Body of pancreas (tissue), 4 donors: ENCODE measurements around the gene SLC4A4. TPM values are rescaled to one million over a fixed set of nuclear protein-coding genes. Genes with fewer than 3 reads are reported as not detected.

ENCODE experiments used
- ATAC-seq: fragments of 150-250 bp; one replicate; pipeline ENCODE4 v1.9.1; 2016
- DNase-seq, 4 donors: peaks; one replicate each; pipeline ENCODE4 v3.0.0-alpha.2; 2019
- H3K27ac ChIP-seq, 4 donors: fragments of 200-600 bp; sonication (generic); 1 replicate in 3 of 4; 2 replicates in 1 of 4; pipeline versions ENCODE4 v1.5.1 to v1.6.1; 2016 to 2019; ENCODE audit warnings: mild to moderate bottlenecking in 1 of 4, mixed read lengths in 1 of 4, moderate library complexity in 1 of 4
- H3K27me3 ChIP-seq, 2 donors: fragments of 200-600 bp; sonication (generic); one replicate each; pipeline ENCODE4 v1.6.0; 2016; ENCODE audit warnings: mild to moderate bottlenecking in 1 of 2
- H3K36me3 ChIP-seq, 2 donors: fragments of 200-600 bp; sonication (generic); replicated peaks in 1 of 2; 2 replicates each; pipeline ENCODE4 v1.5.1; 2016; ENCODE audit warnings: low read depth in 2 of 2; ENCODE audit not compliant: insufficient read depth in 1 of 2
- H3K4me1 ChIP-seq: fragments of 200-600 bp; sonication (generic); one replicate; pipeline ENCODE4 v1.6.0; 2016
- H3K4me3 ChIP-seq, 2 donors: fragments of 200-600 bp; sonication (generic); 1 replicate in 1 of 2; 2 replicates in 1 of 2; pipeline ENCODE4 v1.5.1; 2016 to 2019
- H3K9me3 ChIP-seq, 3 donors: fragments of 200-600 bp; sonication (generic); 1 replicate in 2 of 3; 2 replicates in 1 of 3; pipeline ENCODE4 v1.5.1; 2016
- POLR2A ChIP-seq, 3 donors: fragments of 450-650 bp; IDR thresholded peaks; one replicate each; pipeline ENCODE4 v1.6.1; 2016; ENCODE audit warnings: antibody characterized with exemption in 3 of 3, mild to moderate bottlenecking in 2 of 3
- whole genome bisulfite sequencing, 2 donors: methylation state at CpG; one replicate each; pipeline ENCODE4 v1.1.5; 2017; 5-methylcytosine and 5-hydroxymethylcytosine counted together
- intact Hi-C: fragments of 100-400 bp; cut with DNase I; formaldehyde crosslinking; loops from one replicate; pipeline ENCODE4 v1.15.1; 2023
- total RNA-seq, 2 donors: library from RNA; depleted of rRNA; stranded (reverse); fragments of >200 nt; gene quantifications; one replicate each; pipeline ENCODE4 v1.1.0, GENCODE V29; 2016
- TF ChIP-seq, protein P1 (sequence below), 7 experiments: fragments of 450-650 bp in 4 of 7; fragments of 200-600 bp in 3 of 7; sonication (generic) in 3 of 7; IDR thresholded peaks; one replicate each; pipeline ENCODE4 v1.5.1; 2016 to 2019; ENCODE audit warnings: antibody characterized with exemption in 7 of 7

Gene SLC4A4
- total RNA-seq, 2 donors from 2014 or later, result 334 to 402 TPM

DNA sequence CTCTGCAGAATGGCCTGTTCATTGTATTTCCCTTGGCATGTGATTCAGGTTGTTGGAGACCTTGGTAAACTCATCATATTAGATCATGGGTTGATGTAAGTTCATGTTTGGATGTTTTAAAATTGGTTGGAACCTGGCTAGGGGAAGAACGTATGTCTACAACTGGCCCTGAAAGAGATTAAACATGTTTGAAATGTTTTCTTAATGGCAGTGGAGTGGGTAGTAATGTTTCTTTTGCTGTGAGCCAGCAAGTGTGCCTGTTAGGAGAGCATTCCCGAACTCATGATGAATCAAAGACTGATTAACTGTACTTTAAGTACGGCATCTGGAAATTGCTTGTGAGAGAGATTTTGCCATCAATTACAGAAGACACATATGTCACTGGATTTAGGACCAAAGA is 44.5 kb upstream of the SLC4A4 start:
- DNase-seq (no peak), ATAC-seq (no peak)
- peaks cover 0 to 5% of the 10 kb centered on the region in 2 donors for H3K36me3 ChIP-seq
- no peak overlapping the region for H3K4me3 ChIP-seq
- TF ChIP-seq, protein P1, sequence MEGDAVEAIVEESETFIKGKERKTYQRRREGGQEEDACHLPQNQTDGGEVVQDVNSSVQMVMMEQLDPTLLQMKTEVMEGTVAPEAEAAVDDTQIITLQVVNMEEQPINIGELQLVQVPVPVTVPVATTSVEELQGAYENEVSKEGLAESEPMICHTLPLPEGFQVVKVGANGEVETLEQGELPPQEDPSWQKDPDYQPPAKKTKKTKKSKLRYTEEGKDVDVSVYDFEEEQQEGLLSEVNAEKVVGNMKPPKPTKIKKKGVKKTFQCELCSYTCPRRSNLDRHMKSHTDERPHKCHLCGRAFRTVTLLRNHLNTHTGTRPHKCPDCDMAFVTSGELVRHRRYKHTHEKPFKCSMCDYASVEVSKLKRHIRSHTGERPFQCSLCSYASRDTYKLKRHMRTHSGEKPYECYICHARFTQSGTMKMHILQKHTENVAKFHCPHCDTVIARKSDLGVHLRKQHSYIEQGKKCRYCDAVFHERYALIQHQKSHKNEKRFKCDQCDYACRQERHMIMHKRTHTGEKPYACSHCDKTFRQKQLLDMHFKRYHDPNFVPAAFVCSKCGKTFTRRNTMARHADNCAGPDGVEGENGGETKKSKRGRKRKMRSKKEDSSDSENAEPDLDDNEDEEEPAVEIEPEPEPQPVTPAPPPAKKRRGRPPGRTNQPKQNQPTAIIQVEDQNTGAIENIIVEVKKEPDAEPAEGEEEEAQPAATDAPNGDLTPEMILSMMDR (IDR thresholded peaks at IDR 0.05), result no peak
- TF ChIP-seq POLR2A (IDR thresholded peaks at IDR 0.05), result no peak
- no peaks in the 10 kb centered on the region for H3K27me3 ChIP-seq
- peak overlapping the region in 2 of 4 donors; percentile 43 to 45 for H3K27ac ChIP-seq
- H3K9me3 ChIP-seq, result no peaks in the 10 kb centered on the region
- peaks cover 45% of the 10 kb centered on the region for H3K4me1 ChIP-seq
- intact Hi-C loops, result no loop called here
- 55 to 61% methylated on average over 3 of the region's 3 CpGs for WGBS, 2 donors

- peaks cover 51% of the 10 kb centered on the region for H3K4me1 ChIP-seq
- no peaks in the 10 kb centered on the region for H3K9me3 ChIP-seq
- H3K27me3 ChIP-seq, result no peaks in the 10 kb centered on the region
- H3K27ac ChIP-seq, result peak overlapping the region in 2 of 4 donors; percentile 8 to 15
- DNase-seq (no peak), ATAC-seq (no peak)
- H3K36me3 ChIP-seq, result peaks cover 0 to 5% of the 10 kb centered on the region in 2 donors
- TF ChIP-seq, protein P1 (IDR thresholded peaks at IDR 0.05), result no peak
- no peak for TF ChIP-seq POLR2A (IDR thresholded peaks at IDR 0.05)
- WGBS, 2 donors, result 50 to 56% methylated on average over 1 of the region's 1 CpG
- no peak overlapping the region for H3K4me3 ChIP-seq
- intact Hi-C loops, result no loop called here
These were observed 41.9 kb upstream of the SLC4A4 start for GRCh38 chr4:71296945-71297344.

- Histone ChIP-seq H3K4me3 (no peak overlapping the region), H3K27me3 (no peaks in the 10 kb centered on the region), H3K27ac (peak overlapping the region in 3 of 4 donors; percentile 3 to 41 (median 32)), H3K4me1 (peaks cover 44% of the 10 kb centered on the region), H3K36me3 (no peaks in the 10 kb centered on the region), H3K9me3 (no peaks in the 10 kb centered on the region)
- TF ChIP-seq, protein P1 (IDR thresholded peaks at IDR 0.05), result no peak
- TF ChIP-seq POLR2A (IDR thresholded peaks at IDR 0.05), result no peak
- intact Hi-C loops, result no loop called here
- ATAC-seq (peak; percentile 15), DNase-seq (no peak)
- 76 to 77% methylated on average over 8 of the region's 8 CpGs for WGBS, 2 donors
These were observed 38.5 kb upstream of the SLC4A4 start for GRCh38 chr4:71300362-71300761.

- H3K27ac ChIP-seq, result peak overlapping the region in 2 of 4 donors; percentile 32 to 41
- H3K4me1 ChIP-seq, result peaks cover 44% of the 10 kb centered on the region
- H3K4me3 ChIP-seq, result no peak overlapping the region
- intact Hi-C loops, result no loop called here
- H3K9me3 ChIP-seq, result no peaks in the 10 kb centered on the region
- 42 to 50% methylated on average over 3 of the region's 3 CpGs for WGBS, 2 donors
- no peaks in the 10 kb centered on the region for H3K27me3 ChIP-seq
- peak; percentile 23 for ATAC-seq
- no peak for TF ChIP-seq POLR2A (IDR thresholded peaks at IDR 0.05)
- TF ChIP-seq, protein P1 (IDR thresholded peaks at IDR 0.05), result no peak
- no peaks in the 10 kb centered on the region for H3K36me3 ChIP-seq
- DNase-seq, result peak; percentile 33 to 59 (median 50)
These were observed 37.9 kb upstream of the SLC4A4 start for GRCh38 chr4:71300964-71301363.

DNA sequence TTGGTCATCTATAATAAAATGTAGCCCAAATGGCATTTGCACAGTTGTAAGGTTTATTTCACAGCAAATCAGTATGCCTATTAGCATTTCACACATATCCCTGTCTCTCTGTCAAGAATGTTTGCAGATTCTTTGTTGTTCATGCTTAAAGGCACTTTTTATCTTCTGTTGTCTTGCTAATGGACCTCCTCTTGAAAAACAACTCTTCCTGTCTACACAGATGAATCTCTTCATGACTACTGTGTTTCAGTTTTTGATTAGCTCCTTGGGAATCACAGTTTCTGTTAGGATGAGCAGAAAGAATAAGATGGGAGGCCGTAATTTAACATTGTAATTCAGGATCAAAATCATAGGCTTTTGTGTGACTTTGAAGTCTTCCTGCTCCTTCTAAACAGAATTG is 35.5 kb upstream of the SLC4A4 start:
- Histone ChIP-seq H3K27me3 (no peaks in the 10 kb centered on the region), H3K36me3 (no peaks in the 10 kb centered on the region), H3K4me1 (peaks cover 36% of the 10 kb centered on the region), H3K9me3 (no peaks in the 10 kb centered on the region), H3K27ac (no peak overlapping the region), H3K4me3 (no peak overlapping the region)
- 79 to 84% methylated on average over 1 of the region's 1 CpG for WGBS, 2 donors
- ATAC-seq (no peak), DNase-seq (no peak)
- TF ChIP-seq POLR2A (IDR thresholded peaks at IDR 0.05), result no peak
- intact Hi-C loops, result no loop called here
